HepG2 (cell line): ENCODE data around the gene KRTAP3-2. TPM values are rescaled to one million over a fixed set of nuclear protein-coding genes. Genes with fewer than 3 reads are reported as not detected.

Source experiments
- AGO1 ChIP-seq: fragments of 200-400 bp; formaldehyde crosslinking; IDR thresholded peaks from 2 replicates; pipeline ENCODE4 v1.6.1; 2017; ENCODE audit warnings: mild to moderate bottlenecking, low read depth, low read length, moderate library complexity; ENCODE audit not compliant: poor library complexity, severe bottlenecking
- HOXA3 ChIP-seq: sonication (generic); formaldehyde crosslinking; IDR thresholded peaks from 2 replicates; pipeline ENCODE4 v1.5.0; 2020; ENCODE audit warnings: missing genetic modification reagents
- TMF1 ChIP-seq: sonication (generic); formaldehyde crosslinking; IDR thresholded peaks from 2 replicates; pipeline ENCODE4 v1.8.1; 2022; ENCODE audit warnings: low read depth, missing genetic modification reagents
- ZNF557 ChIP-seq: sonication (generic); formaldehyde crosslinking; IDR thresholded peaks from 2 replicates; pipeline ENCODE4 v1.4.0; 2020; ENCODE audit warnings: missing genetic modification reagents
- ZNF652 ChIP-seq: IDR thresholded peaks from 2 replicates; pipeline ENCODE4 v1.6.1; 2016; ENCODE audit warnings: low read depth, borderline replicate concordance
- polyA plus RNA-seq, 8 experiments: library from polyadenylated mRNA; depleted of rRNA in 3 of 8; stranded (reverse) in 7 of 8; unstranded in 1 of 8; fragments of >200 nt; fragmentation: Illumina TruSeq in 4 of 8; extraction: Trizol in 4 of 8; gene quantifications; 2 replicates each; pipeline versions ENCODE4 v1.2.1 to v1.2.3, GENCODE V29; 2011 to 2016; ENCODE audit warnings: low read depth in 4 of 8, missing spikeins in 1 of 8, mixed read lengths in 1 of 8; ENCODE audit not compliant: insufficient read depth in 1 of 8
- total RNA-seq, 5 experiments: library from RNA; depleted of rRNA; stranded (reverse); fragments of >200 nt; fragmentation: Illumina TruSeq; extraction: Trizol; gene quantifications; 2 replicates each; pipeline ENCODE4 v1.2.3, GENCODE V29; 2016; ENCODE audit warnings: low read depth in 1 of 5
- TF ChIP-seq, protein P1 (sequence below): sonication (generic); formaldehyde crosslinking; IDR thresholded peaks from one replicate; pipeline ENCODE4 v1.5.1; 2020; ENCODE audit warnings: mild to moderate bottlenecking, missing genetic modification reagents; ENCODE audit errors: not compliant biosample characterization
- TF ChIP-seq, protein P2 (sequence below): sonication (generic); formaldehyde crosslinking; conservative IDR thresholded peaks from 2 replicates; pipeline ENCODE4 v1.8.0; 2022; ENCODE audit warnings: low read depth, missing genetic modification reagents
- TF ChIP-seq, protein P3 (sequence below): sonication (generic); formaldehyde crosslinking; IDR thresholded peaks from 2 replicates; pipeline ENCODE4 v1.4.0; 2020; ENCODE audit warnings: mild to moderate bottlenecking, missing genetic modification reagents, borderline replicate concordance
- TF ChIP-seq, protein P4 (sequence below): sonication (generic); formaldehyde crosslinking; IDR thresholded peaks from 2 replicates; pipeline ENCODE4 v1.5.0; 2020; ENCODE audit warnings: mild to moderate bottlenecking, missing genetic modification reagents

KRTAP3-2 gene
- total and polyA plus RNA-seq, 2 of the 13 experiments (the other 11 are each of a cell fraction or from before 2014, with no cell fraction given), result not detected

DNA sequence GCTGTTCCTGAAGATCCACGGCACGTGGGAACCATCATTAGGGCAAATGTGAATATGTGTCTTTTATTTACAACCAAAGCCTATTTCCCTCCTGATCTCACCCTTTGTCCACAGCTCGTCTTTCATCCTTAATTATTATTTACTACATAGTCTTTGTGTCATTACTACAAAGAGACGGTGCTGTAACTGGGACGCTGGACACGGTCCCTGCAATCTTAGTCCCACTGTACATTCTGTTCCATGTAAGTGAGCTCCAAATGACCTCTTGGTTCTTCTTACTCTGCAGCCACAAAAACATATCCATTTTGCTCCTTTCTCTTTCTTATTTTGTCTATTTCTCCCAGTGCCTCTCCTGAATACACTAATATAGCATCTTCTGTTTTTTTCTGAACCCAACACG is 49.5 kb downstream of the KRTAP3-2 start (continued):
- TF ChIP-seq, protein P1, sequence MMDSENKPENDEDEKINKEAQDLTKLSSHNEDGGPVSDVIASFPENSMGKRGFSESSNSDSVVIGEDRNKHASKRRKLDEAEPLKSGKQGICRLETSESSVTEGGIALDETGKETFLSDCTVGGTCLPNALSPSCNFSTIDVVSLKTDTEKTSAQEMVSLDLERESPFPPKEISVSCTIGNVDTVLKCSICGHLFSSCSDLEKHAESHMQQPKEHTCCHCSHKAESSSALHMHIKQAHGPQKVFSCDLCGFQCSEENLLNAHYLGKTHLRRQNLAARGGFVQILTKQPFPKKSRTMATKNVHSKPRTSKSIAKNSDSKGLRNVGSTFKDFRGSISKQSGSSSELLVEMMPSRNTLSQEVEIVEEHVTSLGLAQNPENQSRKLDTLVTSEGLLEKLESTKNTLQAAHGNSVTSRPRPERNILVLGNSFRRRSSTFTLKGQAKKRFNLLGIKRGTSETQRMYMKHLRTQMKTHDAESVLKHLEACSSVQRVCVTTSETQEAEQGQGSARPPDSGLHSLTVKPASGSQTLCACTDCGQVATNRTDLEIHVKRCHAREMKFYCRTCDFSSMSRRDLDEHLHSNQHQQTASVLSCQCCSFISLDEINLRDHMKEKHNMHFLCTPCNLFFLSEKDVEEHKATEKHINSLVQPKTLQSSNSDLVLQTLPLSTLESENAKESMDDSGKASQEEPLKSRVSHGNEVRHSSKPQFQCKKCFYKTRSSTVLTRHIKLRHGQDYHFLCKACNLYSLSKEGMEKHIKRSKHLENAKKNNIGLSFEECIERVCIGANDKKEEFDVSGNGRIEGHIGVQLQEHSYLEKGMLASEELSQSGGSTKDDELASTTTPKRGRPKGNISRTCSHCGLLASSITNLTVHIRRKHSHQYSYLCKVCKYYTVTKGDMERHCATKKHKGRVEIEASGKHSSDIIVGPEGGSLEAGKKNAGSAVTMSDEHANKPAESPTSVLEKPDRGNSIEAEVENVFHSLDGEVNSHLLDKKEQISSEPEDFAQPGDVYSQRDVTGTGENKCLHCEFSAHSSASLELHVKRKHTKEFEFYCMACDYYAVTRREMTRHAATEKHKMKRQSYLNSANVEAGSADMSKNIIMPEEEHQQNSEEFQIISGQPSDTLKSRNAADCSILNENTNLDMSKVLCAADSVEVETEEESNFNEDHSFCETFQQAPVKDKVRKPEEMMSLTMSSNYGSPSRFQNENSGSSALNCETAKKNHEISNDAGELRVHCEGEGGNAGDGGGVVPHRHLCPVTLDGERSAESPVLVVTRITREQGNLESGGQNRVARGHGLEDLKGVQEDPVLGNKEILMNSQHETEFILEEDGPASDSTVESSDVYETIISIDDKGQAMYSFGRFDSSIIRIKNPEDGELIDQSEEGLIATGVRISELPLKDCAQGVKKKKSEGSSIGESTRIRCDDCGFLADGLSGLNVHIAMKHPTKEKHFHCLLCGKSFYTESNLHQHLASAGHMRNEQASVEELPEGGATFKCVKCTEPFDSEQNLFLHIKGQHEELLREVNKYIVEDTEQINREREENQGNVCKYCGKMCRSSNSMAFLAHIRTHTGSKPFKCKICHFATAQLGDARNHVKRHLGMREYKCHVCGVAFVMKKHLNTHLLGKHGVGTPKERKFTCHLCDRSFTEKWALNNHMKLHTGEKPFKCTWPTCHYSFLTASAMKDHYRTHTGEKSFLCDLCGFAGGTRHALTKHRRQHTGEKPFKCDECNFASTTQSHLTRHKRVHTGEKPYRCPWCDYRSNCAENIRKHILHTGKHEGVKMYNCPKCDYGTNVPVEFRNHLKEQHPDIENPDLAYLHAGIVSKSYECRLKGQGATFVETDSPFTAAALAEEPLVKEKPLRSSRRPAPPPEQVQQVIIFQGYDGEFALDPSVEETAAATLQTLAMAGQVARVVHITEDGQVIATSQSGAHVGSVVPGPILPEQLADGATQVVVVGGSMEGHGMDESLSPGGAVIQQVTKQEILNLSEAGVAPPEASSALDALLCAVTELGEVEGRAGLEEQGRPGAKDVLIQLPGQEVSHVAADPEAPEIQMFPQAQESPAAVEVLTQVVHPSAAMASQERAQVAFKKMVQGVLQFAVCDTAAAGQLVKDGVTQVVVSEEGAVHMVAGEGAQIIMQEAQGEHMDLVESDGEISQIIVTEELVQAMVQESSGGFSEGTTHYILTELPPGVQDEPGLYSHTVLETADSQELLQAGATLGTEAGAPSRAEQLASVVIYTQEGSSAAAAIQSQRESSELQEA, result no peak
- no peak for TF ChIP-seq ZNF557
- TF ChIP-seq TMF1, result no peak
- TF ChIP-seq ZNF652 (CRISPR knock-in tag), result no peak
- TF ChIP-seq, protein P2, sequence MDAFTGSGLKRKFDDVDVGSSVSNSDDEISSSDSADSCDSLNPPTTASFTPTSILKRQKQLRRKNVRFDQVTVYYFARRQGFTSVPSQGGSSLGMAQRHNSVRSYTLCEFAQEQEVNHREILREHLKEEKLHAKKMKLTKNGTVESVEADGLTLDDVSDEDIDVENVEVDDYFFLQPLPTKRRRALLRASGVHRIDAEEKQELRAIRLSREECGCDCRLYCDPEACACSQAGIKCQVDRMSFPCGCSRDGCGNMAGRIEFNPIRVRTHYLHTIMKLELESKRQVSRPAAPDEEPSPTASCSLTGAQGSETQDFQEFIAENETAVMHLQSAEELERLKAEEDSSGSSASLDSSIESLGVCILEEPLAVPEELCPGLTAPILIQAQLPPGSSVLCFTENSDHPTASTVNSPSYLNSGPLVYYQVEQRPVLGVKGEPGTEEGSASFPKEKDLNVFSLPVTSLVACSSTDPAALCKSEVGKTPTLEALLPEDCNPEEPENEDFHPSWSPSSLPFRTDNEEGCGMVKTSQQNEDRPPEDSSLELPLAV (CRISPR knock-in tag), result no peak
- no peak for TF ChIP-seq AGO1
- no peak for TF ChIP-seq HOXA3
- TF ChIP-seq, protein P3, sequence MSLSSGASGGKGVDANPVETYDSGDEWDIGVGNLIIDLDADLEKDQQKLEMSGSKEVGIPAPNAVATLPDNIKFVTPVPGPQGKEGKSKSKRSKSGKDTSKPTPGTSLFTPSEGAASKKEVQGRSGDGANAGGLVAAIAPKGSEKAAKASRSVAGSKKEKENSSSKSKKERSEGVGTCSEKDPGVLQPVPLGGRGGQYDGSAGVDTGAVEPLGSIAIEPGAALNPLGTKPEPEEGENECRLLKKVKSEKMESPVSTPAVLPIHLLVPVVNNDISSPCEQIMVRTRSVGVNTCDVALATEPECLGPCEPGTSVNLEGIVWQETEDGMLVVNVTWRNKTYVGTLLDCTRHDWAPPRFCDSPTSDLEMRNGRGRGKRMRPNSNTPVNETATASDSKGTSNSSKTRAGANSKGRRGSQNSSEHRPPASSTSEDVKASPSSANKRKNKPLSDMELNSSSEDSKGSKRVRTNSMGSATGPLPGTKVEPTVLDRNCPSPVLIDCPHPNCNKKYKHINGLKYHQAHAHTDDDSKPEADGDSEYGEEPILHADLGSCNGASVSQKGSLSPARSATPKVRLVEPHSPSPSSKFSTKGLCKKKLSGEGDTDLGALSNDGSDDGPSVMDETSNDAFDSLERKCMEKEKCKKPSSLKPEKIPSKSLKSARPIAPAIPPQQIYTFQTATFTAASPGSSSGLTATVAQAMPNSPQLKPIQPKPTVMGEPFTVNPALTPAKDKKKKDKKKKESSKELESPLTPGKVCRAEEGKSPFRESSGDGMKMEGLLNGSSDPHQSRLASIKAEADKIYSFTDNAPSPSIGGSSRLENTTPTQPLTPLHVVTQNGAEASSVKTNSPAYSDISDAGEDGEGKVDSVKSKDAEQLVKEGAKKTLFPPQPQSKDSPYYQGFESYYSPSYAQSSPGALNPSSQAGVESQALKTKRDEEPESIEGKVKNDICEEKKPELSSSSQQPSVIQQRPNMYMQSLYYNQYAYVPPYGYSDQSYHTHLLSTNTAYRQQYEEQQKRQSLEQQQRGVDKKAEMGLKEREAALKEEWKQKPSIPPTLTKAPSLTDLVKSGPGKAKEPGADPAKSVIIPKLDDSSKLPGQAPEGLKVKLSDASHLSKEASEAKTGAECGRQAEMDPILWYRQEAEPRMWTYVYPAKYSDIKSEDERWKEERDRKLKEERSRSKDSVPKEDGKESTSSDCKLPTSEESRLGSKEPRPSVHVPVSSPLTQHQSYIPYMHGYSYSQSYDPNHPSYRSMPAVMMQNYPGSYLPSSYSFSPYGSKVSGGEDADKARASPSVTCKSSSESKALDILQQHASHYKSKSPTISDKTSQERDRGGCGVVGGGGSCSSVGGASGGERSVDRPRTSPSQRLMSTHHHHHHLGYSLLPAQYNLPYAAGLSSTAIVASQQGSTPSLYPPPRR, result no peak
- TF ChIP-seq, protein P4, sequence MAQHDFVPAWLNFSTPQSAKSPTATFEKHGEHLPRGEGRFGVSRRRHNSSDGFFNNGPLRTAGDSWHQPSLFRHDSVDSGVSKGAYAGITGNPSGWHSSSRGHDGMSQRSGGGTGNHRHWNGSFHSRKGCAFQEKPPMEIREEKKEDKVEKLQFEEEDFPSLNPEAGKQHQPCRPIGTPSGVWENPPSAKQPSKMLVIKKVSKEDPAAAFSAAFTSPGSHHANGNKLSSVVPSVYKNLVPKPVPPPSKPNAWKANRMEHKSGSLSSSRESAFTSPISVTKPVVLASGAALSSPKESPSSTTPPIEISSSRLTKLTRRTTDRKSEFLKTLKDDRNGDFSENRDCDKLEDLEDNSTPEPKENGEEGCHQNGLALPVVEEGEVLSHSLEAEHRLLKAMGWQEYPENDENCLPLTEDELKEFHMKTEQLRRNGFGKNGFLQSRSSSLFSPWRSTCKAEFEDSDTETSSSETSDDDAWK, result no peak
